GM21825 (cell line): Measurements from ENCODE around the gene PLSCR3.

Experiments used
- ATAC-seq: cut with Tn5 transposase; IDR thresholded peaks from one replicate; pipeline ENCODE4 v1.9.1; 2021; ENCODE audit warnings: mild to moderate bottlenecking, moderate library complexity; ENCODE audit not compliant: unreplicated experiment

PLSCR3 gene

DNA sequence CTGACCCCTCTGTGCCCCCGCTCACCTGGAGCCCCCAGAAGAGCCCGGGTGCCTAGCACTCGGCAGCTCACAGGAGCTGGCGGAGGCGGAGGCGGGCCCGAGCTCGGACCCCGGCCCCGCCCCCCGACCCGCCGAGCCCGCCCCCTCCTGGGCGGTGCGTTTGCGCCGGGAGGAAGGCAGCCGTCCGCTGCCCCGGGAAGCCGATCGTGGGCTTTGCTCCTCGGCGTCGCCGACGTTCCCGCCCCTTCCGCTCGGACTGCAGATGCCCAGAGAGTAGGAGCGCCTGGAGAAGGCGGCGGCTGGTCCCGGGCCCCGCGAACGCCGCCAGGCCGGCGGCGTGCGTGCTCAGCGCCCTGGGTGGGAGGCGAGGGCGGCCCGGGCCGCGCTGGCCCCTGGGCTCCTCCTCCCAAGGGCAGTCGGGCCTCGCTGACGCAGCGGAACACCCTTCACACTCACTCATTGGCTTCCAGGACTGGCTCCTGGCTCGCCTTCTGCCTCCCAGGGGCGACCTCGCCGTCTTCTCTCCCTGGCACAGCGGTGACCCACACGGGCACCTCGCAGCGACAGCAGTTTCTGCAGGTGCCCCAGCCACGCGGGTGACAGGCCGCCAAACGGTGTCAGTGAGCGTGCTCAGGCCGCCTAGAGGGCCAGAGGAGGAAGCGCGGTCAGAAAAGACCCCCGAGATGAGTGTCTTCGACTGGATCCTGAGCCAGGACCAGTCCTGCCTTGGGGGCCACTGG is at the start of gene PLSCR3:
Gene PLSCR3 (minus strand): TSS at position 74 of the 740 bp plus-strand sequence. CDS start 415 bp downstream, outside the sequence.
- peak; percentile 67 for ATAC-seq

DNA sequence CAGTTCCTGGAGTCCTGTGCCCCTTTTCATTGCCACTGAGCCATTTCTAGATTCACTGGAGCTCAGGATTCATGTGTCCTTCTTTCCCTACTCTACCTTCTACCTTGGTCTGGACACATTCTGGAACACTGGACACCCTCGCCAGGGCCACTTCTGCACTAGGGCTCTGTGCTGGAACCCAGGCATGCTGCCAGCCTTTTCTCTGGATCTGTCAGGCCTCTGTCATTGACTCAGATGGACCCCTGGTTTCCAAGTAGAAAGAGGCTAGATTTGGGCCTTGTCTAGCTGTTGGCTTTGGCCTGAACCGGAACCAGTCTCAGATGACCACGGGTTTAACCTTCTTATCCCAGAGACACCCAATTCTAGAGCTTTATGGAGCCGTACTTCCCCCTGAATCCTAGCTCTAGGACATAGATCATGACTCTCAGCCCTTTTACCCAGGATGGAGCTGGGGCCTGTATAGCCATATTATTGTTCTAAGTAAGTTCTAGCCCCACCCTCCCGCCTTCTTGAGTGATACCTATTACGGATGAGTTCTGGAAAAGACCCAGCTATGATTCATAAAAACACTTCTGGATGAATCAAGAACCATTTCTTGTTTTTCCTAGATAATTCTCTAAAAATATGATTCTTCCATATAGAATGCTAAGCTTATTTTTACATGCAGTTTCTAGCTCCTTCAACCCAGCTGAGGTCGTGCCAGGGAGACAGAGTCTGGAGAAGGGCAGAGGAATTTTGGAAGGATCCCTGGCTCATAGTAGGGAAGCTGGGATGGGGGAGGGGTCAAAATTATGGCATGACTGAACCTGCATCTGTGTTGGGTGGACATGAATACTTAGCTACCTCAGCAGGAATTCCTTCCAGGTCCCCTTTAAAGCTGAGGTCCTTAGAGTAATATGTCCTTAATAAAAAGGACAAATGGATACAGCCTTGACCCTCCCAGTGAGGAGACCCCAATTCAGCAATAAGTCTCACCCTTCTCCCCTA is 49.5 kb upstream of the PLSCR3 start:
- ATAC-seq = no peak

- no peak for ATAC-seq
Observed at GRCh38 chr17:7442142-7442541, 47.8 kb upstream of the PLSCR3 start.

- no peak for ATAC-seq
Observed at GRCh38 chr17:7441266-7441665, 46.9 kb upstream of the PLSCR3 start.

GRCh38 chr17:7440834-7441195 is 46.5 kb upstream of the PLSCR3 start:
- ATAC-seq = no peak

DNA sequence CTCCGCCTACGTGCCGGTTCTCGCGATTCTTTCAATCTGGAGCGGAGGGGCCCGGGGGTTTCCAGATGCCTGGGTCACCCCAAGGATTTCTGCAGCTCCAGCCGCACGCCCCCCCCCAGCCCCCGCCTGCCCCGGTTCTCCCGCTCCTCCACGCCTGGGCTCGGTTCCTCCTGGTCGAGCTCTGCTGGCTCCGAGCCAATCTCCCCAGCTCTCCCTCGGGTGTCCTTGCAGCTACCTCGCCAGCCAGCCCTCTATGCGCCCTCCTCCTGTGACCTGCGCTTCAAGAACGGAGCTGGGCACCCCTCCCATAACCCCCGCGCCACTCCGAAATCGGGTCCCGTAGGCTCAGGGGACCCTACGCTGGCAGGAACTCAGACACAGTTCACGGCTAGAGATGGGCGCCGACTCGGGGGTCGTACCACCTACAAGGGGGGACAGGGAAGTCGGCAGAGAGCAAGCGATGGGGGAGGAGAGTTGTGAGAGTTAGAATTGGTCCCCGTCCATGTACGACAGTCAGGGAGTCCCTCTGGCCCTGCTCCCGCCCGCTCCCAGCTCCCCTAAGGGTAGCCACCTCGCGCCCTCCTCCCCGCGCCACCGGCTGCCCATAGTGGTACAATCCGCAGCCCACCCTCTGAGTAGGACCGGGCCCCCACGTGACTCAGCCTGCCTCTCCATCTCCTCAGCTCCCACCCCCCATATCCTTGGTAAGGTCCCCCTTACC is 45.9 kb upstream of the PLSCR3 start:
- no peak for ATAC-seq

DNA sequence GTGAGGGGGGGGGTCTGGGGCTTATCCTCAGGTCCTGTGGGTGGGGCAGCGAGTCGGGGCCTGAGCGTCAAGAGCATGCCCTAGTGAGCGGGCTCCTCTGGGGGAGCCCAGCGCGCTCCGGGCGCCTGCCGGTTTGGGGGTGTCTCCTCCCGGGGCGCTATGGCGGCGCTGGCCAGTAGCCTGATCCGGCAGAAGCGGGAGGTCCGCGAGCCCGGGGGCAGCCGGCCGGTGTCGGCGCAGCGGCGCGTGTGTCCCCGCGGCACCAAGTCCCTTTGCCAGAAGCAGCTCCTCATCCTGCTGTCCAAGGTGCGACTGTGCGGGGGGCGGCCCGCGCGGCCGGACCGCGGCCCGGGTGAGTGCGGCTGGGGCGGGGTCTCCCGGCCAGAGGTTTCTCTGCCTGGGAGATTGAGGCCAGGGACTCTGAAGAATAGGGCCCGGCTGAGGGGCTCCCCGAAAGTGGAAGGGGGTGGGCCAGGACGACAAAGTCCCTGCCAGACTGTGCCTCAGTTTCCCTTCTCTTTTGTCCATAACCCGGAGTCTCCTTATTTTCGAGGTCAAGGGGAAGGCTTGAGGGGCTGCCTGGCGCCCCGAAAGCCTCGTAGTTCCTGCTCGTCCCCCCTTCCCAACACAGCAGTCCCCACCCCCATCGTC is 45.3 kb upstream of the PLSCR3 start, which contains the start of gene FGF11:
Gene FGF11 (plus strand): TSS at position 51 of the 651 bp plus-strand sequence. CDS start 109 bp downstream, at position 160.
- ATAC-seq = no peak

DNA sequence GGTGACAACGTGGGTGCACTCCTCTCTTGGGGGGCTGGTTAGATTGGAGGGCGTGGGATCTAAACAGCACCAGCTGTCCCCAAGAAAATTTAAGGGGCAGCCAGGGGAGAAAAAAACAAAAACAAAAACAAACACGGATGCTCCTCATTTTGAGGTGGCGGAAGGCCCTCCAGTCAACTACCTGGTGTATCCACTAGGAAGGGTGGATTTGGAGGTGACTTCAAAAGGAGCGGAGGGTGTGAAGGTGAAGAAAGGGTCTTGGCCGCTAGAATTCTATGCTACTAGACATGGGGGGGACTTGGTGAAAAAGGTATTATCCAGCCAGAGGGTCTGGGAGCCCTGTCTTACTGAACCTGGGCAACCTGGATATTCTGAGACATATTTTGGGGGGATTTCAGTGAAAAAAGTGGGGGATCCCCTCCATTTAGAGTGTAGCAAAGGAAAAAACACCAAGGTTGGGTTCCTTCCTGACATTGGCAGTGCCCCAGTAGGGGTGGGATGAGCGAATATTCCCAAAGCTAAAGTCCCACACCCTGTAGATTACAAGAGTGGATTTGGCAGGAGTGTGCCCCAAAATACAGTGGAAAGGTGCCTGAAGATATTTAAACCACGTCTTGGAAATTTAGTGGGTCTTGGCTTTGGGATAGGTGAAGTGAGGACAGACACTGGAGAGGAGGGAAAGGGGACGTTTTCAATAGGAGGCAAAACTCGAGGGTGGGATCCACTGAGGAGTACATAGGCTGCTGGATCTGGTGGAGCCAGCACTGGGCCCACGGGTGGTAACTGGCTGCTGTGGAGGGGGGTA is 44.5 kb upstream of the PLSCR3 start:
- ATAC-seq = no peak

DNA sequence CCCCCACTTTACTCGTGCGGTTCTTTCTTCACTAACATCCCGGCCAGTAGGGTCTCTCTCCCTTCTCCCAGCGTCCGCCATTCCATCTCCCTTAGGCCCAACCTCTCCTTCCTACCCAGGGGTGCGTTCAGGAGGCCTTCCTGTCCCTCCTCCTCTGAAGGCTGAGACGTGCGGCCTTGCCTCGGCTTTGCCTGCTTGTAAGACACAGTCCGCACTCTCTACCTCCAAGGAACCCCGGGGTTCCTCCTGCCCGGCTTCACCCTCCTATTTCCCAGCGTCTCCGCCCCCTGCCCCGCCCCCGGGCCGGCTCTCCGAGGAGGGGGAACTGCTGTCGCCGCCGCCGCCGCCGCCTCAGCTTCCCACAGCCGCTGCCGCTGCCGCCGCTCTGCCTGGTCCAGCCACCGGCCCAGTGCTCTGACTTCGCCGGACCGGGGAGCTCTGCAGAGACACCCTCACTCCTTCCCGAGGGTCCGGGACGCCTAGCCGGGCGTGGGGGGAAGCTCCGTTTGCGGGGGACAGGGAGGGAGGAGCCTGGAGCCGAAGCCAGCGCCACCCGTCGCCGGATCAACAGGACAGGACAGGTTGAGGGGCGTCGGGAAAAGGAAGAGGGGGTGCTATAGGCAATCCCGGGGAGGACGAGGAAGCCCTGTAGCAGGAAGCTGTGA is 43.8 kb upstream of the PLSCR3 start:
- no peak for ATAC-seq

- ATAC-seq = no peak
Observed at GRCh38 chr17:7437369-7437863, 43.1 kb upstream of the PLSCR3 start.

DNA sequence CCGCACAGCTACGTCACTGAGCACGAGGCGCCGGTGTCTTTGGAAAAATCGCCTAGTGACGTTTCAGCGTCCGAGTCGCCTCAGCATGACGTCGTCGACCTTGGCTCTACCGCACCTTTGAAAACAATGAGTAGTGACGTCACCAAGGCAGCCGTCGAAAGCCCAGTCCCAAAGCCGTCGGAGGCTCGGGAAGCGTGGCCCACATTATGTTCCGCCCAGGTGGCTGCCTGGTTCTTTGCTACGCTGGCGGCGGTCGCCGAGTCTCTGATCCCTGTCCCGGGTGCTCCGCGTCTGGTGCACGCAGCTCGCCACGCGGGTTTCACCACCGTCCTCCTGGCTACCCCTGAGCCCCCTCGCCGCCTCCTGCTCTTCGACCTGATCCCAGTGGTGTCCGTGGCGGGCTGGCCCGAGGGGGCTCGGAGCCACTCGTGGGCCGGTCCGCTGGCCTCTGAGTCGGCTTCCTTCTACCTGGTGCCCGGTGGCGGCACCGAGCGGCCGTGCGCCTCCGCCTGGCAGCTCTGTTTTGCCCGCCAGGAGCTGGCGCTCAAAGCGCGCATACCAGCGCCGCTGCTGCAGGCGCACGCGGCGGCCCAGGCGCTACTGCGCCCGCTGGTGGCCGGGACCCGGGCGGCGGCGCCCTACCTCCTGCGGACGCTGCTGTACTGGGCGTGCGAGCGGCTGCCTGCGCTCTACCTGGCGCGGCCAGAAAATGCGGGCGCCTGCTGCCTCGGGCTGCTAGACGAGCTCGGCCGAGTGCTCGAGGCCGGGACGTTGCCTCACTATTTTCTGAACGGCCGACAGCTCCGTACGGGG is 42.4 kb upstream of the PLSCR3 start:
- ATAC-seq = peak; percentile 28

DNA sequence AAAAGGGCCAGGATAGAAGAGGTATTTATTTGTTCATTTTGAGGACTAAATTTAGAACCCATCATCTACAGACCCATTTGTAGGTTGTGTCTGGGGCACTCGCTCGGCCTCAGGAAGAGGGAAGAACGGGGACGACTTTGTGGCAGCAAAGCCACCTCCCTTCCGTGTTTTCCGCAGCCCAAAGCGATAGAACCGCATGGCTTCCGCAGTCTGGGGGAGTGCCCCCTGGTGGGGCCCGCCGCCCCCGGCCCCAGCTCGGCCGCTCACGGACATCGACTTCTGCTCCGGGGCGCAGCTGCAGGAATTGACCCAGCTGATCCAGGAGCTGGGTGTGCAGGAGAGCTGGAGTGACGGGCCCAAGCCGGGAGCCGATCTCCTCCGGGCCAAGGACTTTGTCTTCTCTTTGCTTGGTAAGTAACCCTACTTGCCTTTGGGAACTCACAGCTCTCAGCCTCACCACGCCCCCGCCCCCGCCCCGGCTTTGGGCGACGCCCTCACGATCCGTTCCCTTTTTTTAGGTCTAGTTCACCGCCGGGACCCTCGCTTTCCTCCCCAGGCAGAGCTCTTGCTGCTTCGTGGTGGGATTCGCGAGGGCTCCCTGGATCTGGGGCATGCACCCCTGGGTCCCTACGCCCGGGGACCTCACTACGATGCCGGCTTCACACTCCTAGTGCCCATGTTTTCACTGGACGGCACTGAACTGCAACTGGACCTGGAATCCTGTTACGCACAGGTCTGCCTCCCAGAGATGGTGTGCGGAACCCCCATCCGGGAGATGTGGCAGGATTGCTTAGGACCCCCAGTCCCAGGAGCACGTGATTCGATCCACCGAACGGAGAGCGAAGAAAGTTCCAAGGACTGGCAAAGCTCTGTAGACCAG is 41.6 kb upstream of the PLSCR3 start:
- ATAC-seq = peak; percentile 17

DNA sequence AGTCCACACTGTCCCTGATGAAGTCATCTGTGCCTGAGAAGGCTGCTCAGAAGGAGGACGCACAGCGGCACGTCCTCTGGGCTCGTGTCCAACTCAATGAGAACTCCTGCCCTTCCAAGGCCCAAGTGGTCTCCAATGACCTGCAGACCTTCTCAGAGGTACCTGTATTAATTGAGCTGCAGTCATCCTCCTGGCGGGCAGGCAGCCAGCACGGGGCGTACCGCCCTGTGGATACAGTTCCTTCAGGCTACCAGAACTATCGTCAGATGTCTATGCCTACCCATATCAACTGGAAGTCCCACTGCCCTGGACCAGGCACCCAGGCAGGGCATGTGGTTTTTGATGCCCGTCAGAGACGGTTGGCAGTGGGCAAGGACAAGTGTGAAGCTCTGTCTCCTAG is 38.0 kb upstream of the PLSCR3 start:
- ATAC-seq = no peak

- no peak for ATAC-seq
Observed at GRCh38 chr17:7431231-7431630, 36.9 kb upstream of the PLSCR3 start.

DNA sequence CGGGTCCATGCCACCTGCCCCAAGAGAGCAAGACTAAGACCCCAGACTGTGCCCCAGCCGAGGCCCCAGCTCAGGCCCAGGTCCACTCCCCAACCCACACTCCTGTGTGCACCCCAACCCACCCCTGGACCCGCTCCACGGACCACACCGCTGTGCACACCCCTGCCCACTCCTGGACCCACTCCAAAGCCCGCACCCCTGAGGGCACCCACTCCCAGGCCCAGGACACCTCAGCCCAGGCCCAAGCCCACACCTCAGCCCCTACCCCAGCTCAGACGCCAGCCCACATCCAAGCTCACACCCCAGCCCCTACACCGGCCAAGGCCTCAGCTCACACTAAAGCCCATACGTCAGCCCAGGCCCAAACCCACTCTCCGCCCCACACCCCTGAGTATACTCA is 35.4 kb upstream of the PLSCR3 start:
- ATAC-seq = no peak

- ATAC-seq = no peak
Observed at GRCh38 chr17:7428557-7428956, 34.2 kb upstream of the PLSCR3 start, which contains the start of gene SPEM3. Gene SPEM3, plus strand, starts transcription at chr17:7428857. Its CDS starts 46 bp downstream, at chr17:7428903.

DNA sequence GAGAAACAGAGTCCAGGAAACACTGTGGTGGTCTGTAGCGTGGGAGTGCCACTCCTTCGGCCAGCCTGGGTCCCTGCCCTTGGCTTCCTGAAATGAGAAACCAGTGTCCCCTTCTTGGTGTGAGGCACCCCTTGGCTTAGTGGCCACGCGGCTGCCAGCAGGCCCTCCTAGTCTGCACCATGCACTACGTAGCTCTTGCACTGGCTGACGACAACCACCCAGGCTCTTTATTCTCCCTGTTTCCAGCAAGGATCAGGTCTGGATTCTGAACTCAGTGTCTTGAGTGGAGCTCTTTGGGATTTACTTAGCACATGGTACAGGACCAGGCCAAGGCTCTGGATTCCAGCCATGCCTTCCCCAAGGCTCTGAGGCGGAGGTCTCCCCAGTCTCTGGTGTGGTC is 33.2 kb upstream of the PLSCR3 start:
- ATAC-seq = no peak
